OCI-LY3 (cell line): ENCODE results near the gene MPPED1.

Experiments
- H2AFZ ChIP-seq: fragments of 200-600, 300-600 bp; shearing (Covaris generic); 2 replicates; pipeline ENCODE4 v1.6.0; 2014; ENCODE audit warnings: antibody characterized with exemption, low read depth, low read length
- H3K27ac ChIP-seq: fragments of 200-600, 300-600 bp; sonication (generic); 2 replicates; pipeline ENCODE4 v1.5.1; 2014; ENCODE audit warnings: mild to moderate bottlenecking, low read length, moderate library complexity, mixed read lengths
- H3K27me3 ChIP-seq: fragments of 200-600, 300-600 bp; sonication (generic); 2 replicates; pipeline ENCODE4 v1.6.1; 2014; ENCODE audit warnings: low read depth, low read length, mixed read lengths
- H3K36me3 ChIP-seq: fragments of 200-600, 300-600 bp; sonication (generic); replicated peaks from 2 replicates; pipeline ENCODE3; 2014; ENCODE audit warnings: low read depth, low read length, mixed read lengths
- H3K4me1 ChIP-seq: fragments of 300-600, 200-600 bp; sonication (generic); 2 replicates; pipeline ENCODE4 v1.6.1; 2014; ENCODE audit warnings: low read length, mixed read lengths
- H3K4me2 ChIP-seq: fragments of 200-600, 300-600 bp; sonication (generic); 2 replicates; pipeline ENCODE4 v1.6.1; 2014; ENCODE audit warnings: low read length, mixed read lengths
- H3K4me3 ChIP-seq: fragments of 300-600, 200-600 bp; sonication (generic); 2 replicates; pipeline ENCODE4 v1.5.1; 2014; ENCODE audit warnings: antibody characterized with exemption, mild to moderate bottlenecking, low read length, moderate library complexity
- H3K79me2 ChIP-seq: fragments of 300-600, 200-600 bp; shearing (Covaris generic); 2 replicates; pipeline ENCODE4 v1.6.1; 2014; ENCODE audit warnings: mild to moderate bottlenecking, low read length, mixed read lengths
- H3K9ac ChIP-seq: fragments of 300-600, 200-600 bp; shearing (Covaris generic); 2 replicates; pipeline ENCODE4 v1.6.0; 2014; ENCODE audit warnings: mild to moderate bottlenecking, low read length, moderate library complexity
- H3K9me3 ChIP-seq: fragments of 200-600, 300-600 bp; shearing (Covaris generic); 2 replicates; pipeline ENCODE4 v1.6.1; 2014; ENCODE audit warnings: low read length, mixed read lengths; ENCODE audit not compliant: insufficient read depth
- H4K20me1 ChIP-seq: fragments of 200-600, 300-600 bp; sonication (generic); 2 replicates; pipeline ENCODE4 v1.6.1; 2016; ENCODE audit warnings: low read length, mixed read lengths; ENCODE audit not compliant: insufficient read depth
- CTCF ChIP-seq: fragments of 200-600, 300-600 bp; sonication (generic); IDR thresholded peaks from 2 replicates; pipeline ENCODE4 v1.5.1; 2014; ENCODE audit warnings: antibody characterized with exemption, low read length, low read depth
- EZH2phosphoT487 ChIP-seq: fragments of 200-600 bp; shearing (Covaris generic); IDR thresholded peaks from 2 replicates; pipeline ENCODE4 v1.6.1; 2018; ENCODE audit warnings: antibody characterized with exemption, mixed run types, low read depth

Gene MPPED1

GRCh38 chr22:43412808-43413795 lies 1.3 kb downstream of the MPPED1 start:
- Histone ChIP-seq H2AFZ (no peak overlapping the region), H3K4me2 (no peak overlapping the region), H4K20me1 (no peaks in the 10 kb centered on the region), H3K4me3 (no peak overlapping the region), H3K9me3 (no peaks in the 10 kb centered on the region), H3K4me1 (no peaks in the 10 kb centered on the region), H3K9ac (no peak overlapping the region), H3K36me3 (no peaks in the 10 kb centered on the region), H3K27ac (no peak overlapping the region), H3K79me2 (no peaks in the 10 kb centered on the region), H3K27me3 (peaks cover 47% of the 10 kb centered on the region)
- TF ChIP-seq EZH2phosphoT487 (no peak), CTCF (no peak)

- Histone ChIP-seq H3K4me3 (no peak overlapping the region), H3K27me3 (peaks cover 47% of the 10 kb centered on the region)
- no peak for TF ChIP-seq CTCF
- no peak for TF ChIP-seq EZH2phosphoT487
These were observed 2.0 kb downstream of the MPPED1 start for GRCh38 chr22:43413826-43414225.

GRCh38 chr22:43415681-43416080 lies 3.9 kb downstream of the MPPED1 start:
- Histone ChIP-seq H2AFZ (no peak overlapping the region), H3K4me3 (no peak overlapping the region), H3K79me2 (no peaks in the 10 kb centered on the region), H3K9ac (no peak overlapping the region), H3K4me2 (no peak overlapping the region), H3K36me3 (no peaks in the 10 kb centered on the region), H3K27me3 (peaks cover 43% of the 10 kb centered on the region), H3K27ac (no peak overlapping the region), H3K4me1 (no peaks in the 10 kb centered on the region), H3K9me3 (no peaks in the 10 kb centered on the region), H4K20me1 (no peaks in the 10 kb centered on the region)
- TF ChIP-seq CTCF (no peak), EZH2phosphoT487 (no peak)

More at GRCh38 chr22:43413826-43414225, 2.0 kb downstream of the MPPED1 start:
- Histone ChIP-seq H3K79me2 (no peaks in the 10 kb centered on the region), H4K20me1 (no peaks in the 10 kb centered on the region), H3K36me3 (no peaks in the 10 kb centered on the region), H3K27ac (no peak overlapping the region), H2AFZ (no peak overlapping the region), H3K4me2 (no peak overlapping the region), H3K4me1 (no peaks in the 10 kb centered on the region), H3K9ac (no peak overlapping the region), H3K9me3 (no peaks in the 10 kb centered on the region)

- H3K9ac ChIP-seq: no peak overlapping the region
- H3K79me2 ChIP-seq: no peaks in the 10 kb centered on the region
These were observed 5.7 kb downstream of the MPPED1 start for GRCh38 chr22:43417555-43417954.

More at GRCh38 chr22:43417555-43417954, 5.7 kb downstream of the MPPED1 start:
- Histone ChIP-seq H3K4me1 (no peaks in the 10 kb centered on the region), H2AFZ (no peak overlapping the region), H3K4me2 (no peak overlapping the region), H3K27me3 (peaks cover 43% of the 10 kb centered on the region), H4K20me1 (no peaks in the 10 kb centered on the region), H3K36me3 (no peaks in the 10 kb centered on the region), H3K9me3 (no peaks in the 10 kb centered on the region), H3K4me3 (no peak overlapping the region), H3K27ac (no peak overlapping the region)
- TF ChIP-seq EZH2phosphoT487: no peak
- TF ChIP-seq CTCF: no peak
